NCI-H510A (cell line): ENCODE results near the gene PARP16.
"Not testable (repeated sequence)": the region's sequence is repeated elsewhere in the genome, so short reads cannot be mapped to it uniquely, and the experiment has no call there.

Experiments
- DNase-seq: peaks from one replicate; lab custom pipeline; 2025; lab: John Stamatoyannopoulos, UW

The PARP16 gene

GRCh38 chr15:65233696-65234095 is 53.0 kb downstream of the PARP16 start:
- DNase-seq: no peak

- no peak for DNase-seq
Measured at GRCh38 chr15:65232520-65232919, 54.2 kb downstream of the PARP16 start.

GRCh38 chr15:65231306-65231705 is 55.4 kb downstream of the PARP16 start:
- DNase-seq: no peak

- DNase-seq: not testable (repeated sequence)
Measured at GRCh38 chr15:65226901-65227300, 59.8 kb downstream of the PARP16 start.

- no peak for DNase-seq
Measured at GRCh38 chr15:65226221-65226620, 60.5 kb downstream of the PARP16 start.

- DNase-seq: no peak
Measured at GRCh38 chr15:65223996-65224395, 62.7 kb downstream of the PARP16 start.

GRCh38 chr15:65222891-65223290 is 63.8 kb downstream of the PARP16 start:
- DNase-seq: no peak

GRCh38 chr15:65221697-65222096 is 65.0 kb downstream of the PARP16 start:
- no peak for DNase-seq

- DNase-seq: no peak
Measured at GRCh38 chr15:65219137-65219536, 67.5 kb downstream of the PARP16 start.

GRCh38 chr15:65217526-65218482 is 68.9 kb downstream of the PARP16 start:
- DNase-seq: no peak

- DNase-seq: no peak
Measured at GRCh38 chr15:65215496-65215895, 71.2 kb downstream of the PARP16 start.

GRCh38 chr15:65214010-65214409 is 72.7 kb downstream of the PARP16 start:
- no peak for DNase-seq

GRCh38 chr15:65213241-65213640 is 73.4 kb downstream of the PARP16 start:
- no peak for DNase-seq

- no peak for DNase-seq
Measured at GRCh38 chr15:65212097-65212496, 74.6 kb downstream of the PARP16 start.

GRCh38 chr15:65211482-65211982 is 75.2 kb downstream of the PARP16 start:
- DNase-seq: no peak

GRCh38 chr15:65210770-65211481 is 75.8 kb downstream of the PARP16 start, which contains the start of gene CILP:
Gene CILP (minus strand): TSS chr15:65211473. CDS start chr15:65209755, 1,718 bp downstream.
- no peak for DNase-seq

GRCh38 chr15:65209701-65210643 is 76.7 kb downstream of the PARP16 start:
- no peak for DNase-seq

- DNase-seq: no peak
Measured at GRCh38 chr15:65208647-65209046, 78.0 kb downstream of the PARP16 start.
